Heart left ventricle (tissue), 16 donors: ENCODE data around the gene INF2. TPM values are rescaled to one million over a fixed set of nuclear protein-coding genes. Genes with fewer than 3 reads are reported as not detected.

Experiments
- ATAC-seq, 4 donors: fragments of 200-7000 bp; cut with Tn5 transposase; one replicate each; pipeline ENCODE4 v1.9.1; 2020 to 2022; ENCODE audit warnings: moderate library complexity in 4 of 4, mild to moderate bottlenecking in 3 of 4, moderate number of reproducible peaks in 1 of 4
- DNase-seq, 5 donors: peaks; one replicate each; pipeline ENCODE4 v3.0.0-alpha.2; 2020
- H3K27ac ChIP-seq, 12 donors: fragments of 200-600 bp; sonication (generic) in 4 of 12; one replicate each; pipeline versions ENCODE4 v1.5.0 to v1.8.0; 2016 to 2022; ENCODE audit warnings: mild to moderate bottlenecking in 2 of 12
- H3K27me3 ChIP-seq, 9 donors: fragments of 200-600 bp; sonication (generic) in 2 of 9; one replicate each; pipeline versions ENCODE4 v1.5.1 to v1.8.0; 2016 to 2022; ENCODE audit warnings: mild to moderate bottlenecking in 3 of 9
- H3K36me3 ChIP-seq, 9 donors: fragments of 200-600 bp; sonication (generic) in 2 of 9; one replicate each; pipeline versions ENCODE4 v1.5.0 to v1.8.0; 2018 to 2022; ENCODE audit warnings: mild to moderate bottlenecking in 2 of 9
- H3K4me1 ChIP-seq, 12 donors: fragments of 200-600 bp; sonication (generic) in 4 of 12; one replicate each; pipeline versions ENCODE4 v1.5.0 to v1.8.0; 2016 to 2022; ENCODE audit warnings: mild to moderate bottlenecking in 3 of 12
- H3K4me3 ChIP-seq, 12 donors: fragments of 200-600 bp; sonication (generic) in 4 of 12; one replicate each; pipeline versions ENCODE4 v1.5.0 to v1.8.0; 2017 to 2022; ENCODE audit warnings: mild to moderate bottlenecking in 9 of 12, moderate library complexity in 4 of 12
- H3K9me3 ChIP-seq, 12 donors: fragments of 200-600 bp; sonication (generic) in 4 of 12; one replicate each; pipeline versions ENCODE4 v1.5.0 to v1.8.0; 2016 to 2022; ENCODE audit warnings: mild to moderate bottlenecking in 1 of 12
- POLR2A ChIP-seq, 2 donors: fragments of 450-650 bp; IDR thresholded peaks; one replicate each; pipeline ENCODE4 v1.6.1; 2017; ENCODE audit warnings: antibody characterized with exemption in 2 of 2, mild to moderate bottlenecking in 2 of 2, moderate library complexity in 2 of 2
- WGBS, 4 donors: extraction: QIAGEN DNeasy Blood & Tissue Kit in 2 of 4; methylation state at CpG; one replicate each; pipeline versions ENCODE4 v1.1.5 to v1.1.7; 2013 to 2018; 5-methylcytosine and 5-hydroxymethylcytosine counted together
- intact Hi-C, 10 donors: fragments of 100-400 bp; cut with DNase I; formaldehyde crosslinking; loops; one replicate each; pipeline versions ENCODE4 v1.11.1 to v1.14.2; 2022
- polyA plus RNA-seq, 2 donors: library from polyadenylated mRNA; stranded (reverse); fragments of 200-250 nt; gene quantifications; one replicate each; pipeline ENCODE4 v1.2.3, GENCODE V29; 2013
- total RNA-seq, 9 donors: library from RNA; depleted of rRNA in 2 of 9; stranded (reverse); fragments of >200 nt in 2 of 9; fragmentation: NEBNext Ultra II Directional in 3 of 9; extraction: Animal tissue kit (Norgen Biotek cat#: 25700) in 3 of 9; gene quantifications; one replicate each; pipeline versions ENCODE4 v1.1.0 to v1.2.4, GENCODE V29; 2016 to 2023
- TF ChIP-seq, protein P1 (sequence below), 12 donors: fragments of 200-600 bp; sonication (generic) in 4 of 12; IDR thresholded peaks; one replicate each; pipeline versions ENCODE4 v1.5.0 to v1.8.0; 2018 to 2022; ENCODE audit warnings: antibody characterized with exemption in 12 of 12, mild to moderate bottlenecking in 5 of 12
- donor health status: ischemic (EF 13 %, LVEDD 7.1; RV severe dilation, severe dysfunction).
- donor health status: healthy with polysubstance abuse.
- donor health status: DM: no; HTN: yes; CAD: no.
- donor health status: DM: no; HTN: no; CAD: no.
- donor health status: ischemic (EF 25% LVEDD 6.9; RV normal size, moderate dysfunction).
- donor health status: ischemic (EF 25% LVEDD 5.7; RV mildly dilated, moderate dysfunction).
- donor health status: healthy.
- donor health status: DM: yes; HTN: yes; CAD: no.
- donor health status: ischemic (EF 35%, LVEDD 5.7; RV mildly dilated, moderate dysfunction).
- donor health status: nonischemic (EF 11% LVEDD 7.7; RV severe dilation, severe dysfunction).
- donor health status: DM: yes; HTN: yes; CAD: no.
- donor health status: PGD.
- donor health status: ischemic (EF 29% LVEDD 5.4; RV normal size, mild dysfunction).
- donor health status: nonischemic (EF 23%, LVEDD 6.1; RV moderate dilation, normal function).

The INF2 gene
- total and polyA plus RNA-seq, 11 donors: 26.0 to 58.9 (median 28.8) TPM

DNA sequence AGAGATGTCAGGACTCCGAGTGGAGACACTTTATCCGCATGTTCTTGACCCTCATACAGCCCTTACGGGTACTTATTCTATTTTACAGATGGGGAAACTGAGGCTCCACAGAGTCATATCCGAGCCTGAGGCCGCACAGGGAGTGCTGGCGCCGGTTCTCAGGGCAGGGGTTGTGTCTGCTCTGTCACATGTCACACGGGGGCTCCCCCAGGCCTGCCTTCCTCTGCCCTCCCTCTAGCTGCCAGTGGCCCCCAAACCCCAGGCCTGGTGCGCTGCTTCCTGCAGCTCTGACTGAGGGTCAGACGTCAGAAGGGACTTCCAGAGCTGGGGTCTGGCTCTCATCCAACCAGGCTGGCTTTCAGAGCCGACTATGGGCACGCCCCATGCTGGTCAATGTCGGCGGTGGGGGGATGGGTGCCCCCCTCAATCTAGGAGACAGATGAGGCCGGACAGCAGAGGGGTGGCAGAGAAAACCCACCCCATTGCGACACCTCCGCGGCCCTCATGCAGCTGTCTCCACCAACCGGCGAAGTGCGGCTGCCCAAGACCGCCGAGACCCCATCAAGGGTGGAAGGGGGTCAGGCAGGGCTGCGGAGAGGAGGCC lies 811 bp upstream of the INF2 start:
- DNase-seq (peak in 3 of 5 donors; percentile 66 to 71 (median 70)), ATAC-seq (peak in 3 of 4 donors; percentile 1 to 30 (median 6))
- Histone ChIP-seq H3K4me3 (peak overlapping the region in 11 of 12 donors; percentile 71 to 100 (median 94)), H3K9me3 (no peaks in the 10 kb centered on the region), H3K27me3 (no peaks in the 10 kb centered on the region), H3K36me3 (peaks cover 0 to 6% (median 0%) of the 10 kb centered on the region in 9 donors), H3K27ac (peak overlapping the region; percentile 55 to 93 (median 86)), H3K4me1 (peaks cover 9 to 68% (median 51%) of the 10 kb centered on the region in 12 donors)
- WGBS, 4 donors: 18 to 39% (median 33%) methylated on average over 11 to 24 of the region's 24 CpGs
- TF ChIP-seq, protein P1, sequence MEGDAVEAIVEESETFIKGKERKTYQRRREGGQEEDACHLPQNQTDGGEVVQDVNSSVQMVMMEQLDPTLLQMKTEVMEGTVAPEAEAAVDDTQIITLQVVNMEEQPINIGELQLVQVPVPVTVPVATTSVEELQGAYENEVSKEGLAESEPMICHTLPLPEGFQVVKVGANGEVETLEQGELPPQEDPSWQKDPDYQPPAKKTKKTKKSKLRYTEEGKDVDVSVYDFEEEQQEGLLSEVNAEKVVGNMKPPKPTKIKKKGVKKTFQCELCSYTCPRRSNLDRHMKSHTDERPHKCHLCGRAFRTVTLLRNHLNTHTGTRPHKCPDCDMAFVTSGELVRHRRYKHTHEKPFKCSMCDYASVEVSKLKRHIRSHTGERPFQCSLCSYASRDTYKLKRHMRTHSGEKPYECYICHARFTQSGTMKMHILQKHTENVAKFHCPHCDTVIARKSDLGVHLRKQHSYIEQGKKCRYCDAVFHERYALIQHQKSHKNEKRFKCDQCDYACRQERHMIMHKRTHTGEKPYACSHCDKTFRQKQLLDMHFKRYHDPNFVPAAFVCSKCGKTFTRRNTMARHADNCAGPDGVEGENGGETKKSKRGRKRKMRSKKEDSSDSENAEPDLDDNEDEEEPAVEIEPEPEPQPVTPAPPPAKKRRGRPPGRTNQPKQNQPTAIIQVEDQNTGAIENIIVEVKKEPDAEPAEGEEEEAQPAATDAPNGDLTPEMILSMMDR (IDR thresholded peaks at IDR 0.05): no peak
- no peak for TF ChIP-seq POLR2A (IDR thresholded peaks at IDR 0.05)
- intact Hi-C loops: no loop called here

DNA sequence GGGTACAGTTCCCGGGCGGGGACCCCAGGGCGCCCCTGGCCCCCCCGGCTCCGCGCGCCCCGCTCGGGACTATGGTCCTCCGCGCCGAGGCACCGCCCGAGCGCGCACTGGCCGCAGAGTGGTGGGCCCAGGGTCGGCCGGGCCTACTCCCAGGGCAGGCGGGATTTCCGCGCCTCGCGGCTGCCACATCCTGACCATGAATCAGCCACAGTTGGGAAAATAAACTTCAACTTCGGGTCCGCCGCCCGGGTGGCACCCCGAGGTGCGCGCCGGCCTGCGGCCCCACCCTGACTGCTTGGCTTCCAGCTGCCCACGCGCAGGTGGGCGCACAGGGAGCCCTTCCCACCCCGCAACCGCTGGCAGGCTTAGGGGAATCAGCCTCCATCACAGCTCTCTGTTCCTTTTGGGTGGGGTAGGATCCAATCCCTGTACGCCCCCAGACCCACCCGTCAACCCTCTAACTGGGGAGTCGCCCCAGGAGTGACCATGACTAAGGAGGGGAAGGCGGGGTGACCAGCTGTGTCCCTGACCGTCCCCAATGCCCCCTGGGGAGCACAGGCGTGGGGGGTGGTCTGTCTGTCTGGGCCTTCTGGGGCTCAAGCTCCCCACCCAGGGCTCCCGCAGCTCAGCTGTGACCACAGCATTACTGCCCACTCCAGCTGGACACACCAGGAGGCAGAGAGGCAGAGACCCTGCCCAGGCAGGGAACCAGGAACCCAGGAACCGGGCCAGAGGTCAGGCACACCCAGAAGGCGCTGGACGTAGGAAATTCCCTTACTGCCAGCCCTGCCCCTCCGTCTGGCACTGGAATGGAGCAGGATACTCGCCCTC lies 678 bp downstream of the INF2 start:
- no peaks in the 10 kb centered on the region for H3K27me3 ChIP-seq
- peak in 2 of 5 donors; percentile 46 to 71 for DNase-seq
- peaks cover 0 to 6% (median 0%) of the 10 kb centered on the region in 9 donors for H3K36me3 ChIP-seq
- 8 to 25% (median 10%) methylated on average over 6 to 50 of the region's 50 CpGs for WGBS, 4 donors
- peak overlapping the region; percentile 1 to 93 (median 86) for H3K27ac ChIP-seq
- intact Hi-C loops: loop anchor here in 1 of 10 donors (5.0 kb wide), 1 partner anchor 38 kb away; no protein-coding TSS in a partner anchor
- TF ChIP-seq, protein P1 (IDR thresholded peaks at IDR 0.05): no peak
- TF ChIP-seq POLR2A (IDR thresholded peaks at IDR 0.05): no peak
- ATAC-seq: peak in 1 of 4 donors; percentile 30
- peaks cover 18 to 82% (median 66%) of the 10 kb centered on the region in 12 donors for H3K4me1 ChIP-seq
- H3K4me3 ChIP-seq: peak overlapping the region; percentile 71 to 100 (median 93)
- H3K9me3 ChIP-seq: no peaks in the 10 kb centered on the region

DNA sequence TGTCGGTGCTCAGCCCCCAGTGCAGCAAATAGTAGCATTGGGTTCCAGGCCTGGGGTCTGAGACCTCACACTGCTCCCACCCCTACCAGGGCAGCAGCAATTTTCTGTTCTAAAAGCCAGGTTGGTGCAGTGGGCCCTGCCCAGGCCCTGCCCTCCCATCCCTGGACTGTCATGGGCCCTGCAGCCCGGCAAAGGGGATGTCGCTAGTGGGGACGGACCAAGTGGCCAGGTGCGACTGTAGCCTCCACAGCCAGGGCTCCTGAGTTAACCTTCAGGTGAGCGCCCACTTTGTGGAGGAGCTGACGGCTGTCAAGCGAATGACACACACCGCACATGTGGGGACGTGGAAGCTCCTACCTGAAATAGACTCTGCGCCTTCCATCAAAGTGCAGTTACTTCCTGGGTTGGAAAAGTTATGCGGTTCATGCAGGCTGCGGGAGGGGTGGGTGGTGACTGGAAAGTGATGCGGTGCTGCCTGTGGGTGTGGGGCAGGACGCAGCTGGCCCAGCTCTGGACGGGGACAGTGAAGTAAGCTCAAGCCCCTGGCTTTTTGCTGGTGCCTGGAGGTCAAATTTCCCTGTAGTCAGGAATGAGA lies 1.5 kb downstream of the INF2 start:
- 66 to 80% (median 70%) methylated on average over 14 to 16 of the region's 16 CpGs for WGBS, 4 donors
- DNase-seq (peak in 1 of 5 donors; percentile 55), ATAC-seq (no peak)
- peak overlapping the region; percentile 71 to 100 (median 93) for H3K4me3 ChIP-seq
- peak overlapping the region in 9 of 12 donors; percentile 64 to 93 (median 86) for H3K27ac ChIP-seq
- intact Hi-C loops: loop anchor here in 1 of 10 donors (5.0 kb wide), 1 partner anchor 39 kb away; no protein-coding TSS in a partner anchor
- TF ChIP-seq, protein P1 (IDR thresholded peaks at IDR 0.05): no peak
- TF ChIP-seq POLR2A (IDR thresholded peaks at IDR 0.05): no peak
- H3K4me1 ChIP-seq: peaks cover 22 to 91% (median 73%) of the 10 kb centered on the region in 12 donors
- no peaks in the 10 kb centered on the region for H3K9me3 ChIP-seq
- no peaks in the 10 kb centered on the region for H3K27me3 ChIP-seq
- peaks cover 0 to 6% (median under 1%) of the 10 kb centered on the region in 9 donors for H3K36me3 ChIP-seq
